Smooth muscle cell (in vitro differentiated cells): Measurements from ENCODE around the gene AKAP8L. TPM values are rescaled to one million over a fixed set of nuclear protein-coding genes. Genes with fewer than 3 reads are reported as not detected.

ENCODE experiments used
- DNase-seq: peaks from one replicate; lab custom pipeline; 2025; ENCODE audit not compliant: unreplicated experiment; lab: John Stamatoyannopoulos, UW
- H2AFZ ChIP-seq: fragments of 200-600 bp; sonication (generic); 2 replicates; pipeline ENCODE4 v1.6.0; 2016; ENCODE audit warnings: antibody characterized with exemption, low read depth, mild to moderate bottlenecking
- H3F3A ChIP-seq: fragments of 200-600 bp; sonication (generic); 2 replicates; pipeline ENCODE4 v1.6.0; 2017; ENCODE audit warnings: antibody characterized with exemption, low read depth
- H3K27ac ChIP-seq: fragments of 200-600 bp; sonication (generic); 2 replicates; pipeline ENCODE4 v1.5.1; 2016; ENCODE audit warnings: low read depth, mild to moderate bottlenecking
- H3K27me3 ChIP-seq: fragments of 200-600 bp; sonication (generic); 2 replicates; pipeline ENCODE4 v1.6.1; 2016; ENCODE audit warnings: low read depth, mild to moderate bottlenecking
- H3K36me3 ChIP-seq: fragments of 200-600 bp; sonication (generic); 2 replicates; pipeline ENCODE4 v1.5.1; 2016; ENCODE audit warnings: low read depth
- H3K4me1 ChIP-seq: fragments of 200-600 bp; sonication (generic); 2 replicates; pipeline ENCODE4 v1.5.1; 2016; ENCODE audit warnings: low read depth
- H3K4me2 ChIP-seq: fragments of 200-600 bp; sonication (generic); 2 replicates; pipeline ENCODE4 v1.6.0; 2016; ENCODE audit warnings: mild to moderate bottlenecking
- H3K4me3 ChIP-seq: fragments of 200-600 bp; sonication (generic); 2 replicates; pipeline ENCODE4 v1.5.1; 2016; ENCODE audit warnings: mild to moderate bottlenecking
- H3K79me2 ChIP-seq: fragments of 200-600 bp; sonication (generic); 2 replicates; pipeline ENCODE4 v1.6.0; 2016; ENCODE audit warnings: low read depth, mild to moderate bottlenecking
- H3K9ac ChIP-seq: fragments of 200-600 bp; sonication (generic); 2 replicates; pipeline ENCODE4 v1.6.0; 2016; ENCODE audit warnings: low read depth
- H3K9me3 ChIP-seq: fragments of 200-600 bp; sonication (generic); replicated peaks from 2 replicates; pipeline ENCODE4 v1.5.1; 2016; ENCODE audit warnings: low read depth
- H4K20me1 ChIP-seq: fragments of 200-600 bp; sonication (generic); 2 replicates; pipeline ENCODE4 v1.6.0; 2016; ENCODE audit warnings: low read depth
- WGBS: methylation state at CpG from one replicate; pipeline ENCODE4 v1.1.7; 2016; ENCODE audit warnings: low lambda C conversion rate; 5-methylcytosine and 5-hydroxymethylcytosine counted together
- polyA plus RNA-seq: library from polyadenylated mRNA; unstranded; fragments of >200 nt; fragmentation: Nextera tagmentation; extraction: Ambion mirVana; gene quantifications from 2 replicates; pipeline ENCODE4 v1.2.1, GENCODE V29; 2016
- total RNA-seq: library from RNA; depleted of rRNA; stranded (reverse); fragments of >200 nt; gene quantifications from 2 replicates; pipeline ENCODE4 v1.2.3, GENCODE V29; 2014
- TF ChIP-seq, protein P1 (sequence below): fragments of 200-600 bp; sonication (generic); IDR thresholded peaks from 2 replicates; pipeline ENCODE4 v1.5.1; 2017; ENCODE audit warnings: borderline replicate concordance, mild to moderate bottlenecking, antibody characterized with exemption; ENCODE audit not compliant: insufficient read depth, poor library complexity, severe bottlenecking

AKAP8L gene
- total and polyA plus RNA-seq, 2 experiments from 2014 or later = 61.9 to 105 TPM

DNA sequence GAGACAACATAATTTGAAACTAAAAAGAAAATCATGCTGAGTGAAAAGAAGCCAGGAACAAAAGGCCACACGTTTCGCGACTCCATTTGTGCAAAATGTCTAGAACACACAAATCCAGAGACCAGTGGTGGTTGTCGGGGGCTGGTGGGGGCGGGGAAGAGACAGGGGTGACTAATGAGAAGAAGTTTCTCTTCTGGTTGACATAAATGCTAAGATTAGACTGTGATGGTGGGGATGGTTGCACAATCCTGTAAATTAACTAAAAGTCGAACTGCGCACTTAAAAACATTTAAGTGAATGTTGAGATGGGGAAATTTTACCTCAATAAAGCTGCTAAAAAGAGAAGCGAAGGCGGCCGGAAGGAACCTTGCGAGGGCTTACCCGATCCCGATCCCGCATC lies 46.3 kb downstream of the AKAP8L start:
- TF ChIP-seq, protein P1, sequence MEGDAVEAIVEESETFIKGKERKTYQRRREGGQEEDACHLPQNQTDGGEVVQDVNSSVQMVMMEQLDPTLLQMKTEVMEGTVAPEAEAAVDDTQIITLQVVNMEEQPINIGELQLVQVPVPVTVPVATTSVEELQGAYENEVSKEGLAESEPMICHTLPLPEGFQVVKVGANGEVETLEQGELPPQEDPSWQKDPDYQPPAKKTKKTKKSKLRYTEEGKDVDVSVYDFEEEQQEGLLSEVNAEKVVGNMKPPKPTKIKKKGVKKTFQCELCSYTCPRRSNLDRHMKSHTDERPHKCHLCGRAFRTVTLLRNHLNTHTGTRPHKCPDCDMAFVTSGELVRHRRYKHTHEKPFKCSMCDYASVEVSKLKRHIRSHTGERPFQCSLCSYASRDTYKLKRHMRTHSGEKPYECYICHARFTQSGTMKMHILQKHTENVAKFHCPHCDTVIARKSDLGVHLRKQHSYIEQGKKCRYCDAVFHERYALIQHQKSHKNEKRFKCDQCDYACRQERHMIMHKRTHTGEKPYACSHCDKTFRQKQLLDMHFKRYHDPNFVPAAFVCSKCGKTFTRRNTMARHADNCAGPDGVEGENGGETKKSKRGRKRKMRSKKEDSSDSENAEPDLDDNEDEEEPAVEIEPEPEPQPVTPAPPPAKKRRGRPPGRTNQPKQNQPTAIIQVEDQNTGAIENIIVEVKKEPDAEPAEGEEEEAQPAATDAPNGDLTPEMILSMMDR = no peak
- WGBS = 78% methylated on average over 14 of the region's 14 CpGs

GRCh38 chr19:15371786-15372380 lies 46.9 kb downstream of the AKAP8L start:
- Histone ChIP-seq H4K20me1 (peaks cover 65% of the 10 kb centered on the region), H3K79me2 (peaks cover 55% of the 10 kb centered on the region), H3K9ac (no peak overlapping the region), H3K4me2 (no peak overlapping the region), H3K9me3 (no peaks in the 10 kb centered on the region), H3K4me1 (no peaks in the 10 kb centered on the region), H3K27me3 (no peaks in the 10 kb centered on the region), H3F3A (no peaks in the 10 kb centered on the region), H3K36me3 (no peaks in the 10 kb centered on the region), H3K27ac (peak overlapping the region; percentile 56), H3K4me3 (no peak overlapping the region), H2AFZ (no peak overlapping the region)
- no peak for DNase-seq
- TF ChIP-seq, protein P1 = no peak
- WGBS = 96% methylated on average over 17 of the region's 17 CpGs

More for the DNA sequence above, 46.3 kb downstream of the AKAP8L start:
- peaks cover 61% of the 10 kb centered on the region for H3K79me2 ChIP-seq
- no peaks in the 10 kb centered on the region for H3K4me1 ChIP-seq
- H3K27ac ChIP-seq = peak overlapping the region; percentile 56
- H3K27me3 ChIP-seq = no peaks in the 10 kb centered on the region
- H4K20me1 ChIP-seq = peaks cover 71% of the 10 kb centered on the region
- H3F3A ChIP-seq = no peaks in the 10 kb centered on the region
- no peaks in the 10 kb centered on the region for H3K36me3 ChIP-seq
- H2AFZ ChIP-seq = no peak overlapping the region
- H3K4me2 ChIP-seq = no peak overlapping the region
- no peak for DNase-seq
- no peak overlapping the region for H3K9ac ChIP-seq
- H3K9me3 ChIP-seq = no peaks in the 10 kb centered on the region
- H3K4me3 ChIP-seq = no peak overlapping the region

GRCh38 chr19:15371119-15371518 lies 47.7 kb downstream of the AKAP8L start:
- no peaks in the 10 kb centered on the region for H3K9me3 ChIP-seq
- TF ChIP-seq, protein P1 = no peak
- 97% methylated on average over 7 of the region's 7 CpGs for WGBS
- no peaks in the 10 kb centered on the region for H3F3A ChIP-seq
- no peaks in the 10 kb centered on the region for H3K36me3 ChIP-seq
- no peak overlapping the region for H3K4me3 ChIP-seq
- H3K27me3 ChIP-seq = no peaks in the 10 kb centered on the region
- peaks cover 48% of the 10 kb centered on the region for H3K79me2 ChIP-seq
- H4K20me1 ChIP-seq = peaks cover 57% of the 10 kb centered on the region
- no peak overlapping the region for H2AFZ ChIP-seq
- DNase-seq = no peak
- no peak overlapping the region for H3K4me2 ChIP-seq
- no peak overlapping the region for H3K9ac ChIP-seq
- H3K4me1 ChIP-seq = no peaks in the 10 kb centered on the region
- H3K27ac ChIP-seq = no peak overlapping the region

DNA sequence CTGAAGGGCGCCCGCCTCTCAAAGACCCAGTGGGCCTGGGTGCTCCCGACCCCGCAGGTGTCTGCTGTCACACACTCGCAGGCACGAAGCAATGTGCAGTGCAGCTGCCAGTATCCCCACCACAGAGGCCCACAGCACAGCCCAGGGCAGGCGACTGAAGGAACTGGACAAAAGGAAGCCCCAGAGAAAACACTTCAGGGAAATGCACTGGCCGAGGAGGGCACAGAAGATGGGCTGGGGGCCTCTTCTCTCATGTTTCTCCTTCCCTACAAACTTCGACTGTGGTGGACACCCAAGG lies 49.2 kb downstream of the AKAP8L start:
- Histone ChIP-seq H3F3A (no peaks in the 10 kb centered on the region), H4K20me1 (peaks cover 47% of the 10 kb centered on the region), H3K79me2 (peaks cover 39% of the 10 kb centered on the region), H3K4me1 (no peaks in the 10 kb centered on the region), H3K4me3 (no peak overlapping the region), H3K4me2 (no peak overlapping the region), H3K9ac (no peak overlapping the region), H3K36me3 (no peaks in the 10 kb centered on the region), H2AFZ (no peak overlapping the region), H3K9me3 (no peaks in the 10 kb centered on the region), H3K27me3 (no peaks in the 10 kb centered on the region), H3K27ac (no peak overlapping the region)
- 97% methylated on average over 9 of the region's 9 CpGs for WGBS
- DNase-seq = no peak
- TF ChIP-seq, protein P1 = no peak
